HG03457 (cell line): Measurements from ENCODE around the gene TRIM69.
"Not testable (repeated sequence)": the region's sequence is repeated elsewhere in the genome, so short reads cannot be mapped to it uniquely, and the experiment has no call there.

Experiments
- ATAC-seq: cut with Tn5 transposase; IDR thresholded peaks from one replicate; pipeline ENCODE4 v1.9.1; 2021; ENCODE audit warnings: moderate number of reproducible peaks; ENCODE audit not compliant: unreplicated experiment

The TRIM69 gene, protein sequence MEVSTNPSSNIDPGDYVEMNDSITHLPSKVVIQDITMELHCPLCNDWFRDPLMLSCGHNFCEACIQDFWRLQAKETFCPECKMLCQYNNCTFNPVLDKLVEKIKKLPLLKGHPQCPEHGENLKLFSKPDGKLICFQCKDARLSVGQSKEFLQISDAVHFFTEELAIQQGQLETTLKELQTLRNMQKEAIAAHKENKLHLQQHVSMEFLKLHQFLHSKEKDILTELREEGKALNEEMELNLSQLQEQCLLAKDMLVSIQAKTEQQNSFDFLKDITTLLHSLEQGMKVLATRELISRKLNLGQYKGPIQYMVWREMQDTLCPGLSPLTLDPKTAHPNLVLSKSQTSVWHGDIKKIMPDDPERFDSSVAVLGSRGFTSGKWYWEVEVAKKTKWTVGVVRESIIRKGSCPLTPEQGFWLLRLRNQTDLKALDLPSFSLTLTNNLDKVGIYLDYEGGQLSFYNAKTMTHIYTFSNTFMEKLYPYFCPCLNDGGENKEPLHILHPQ

GRCh38 chr15:44736181-44736765 lies at the start of gene TRIM69:
Gene TRIM69 (plus strand): TSS chr15:44736528. CDS start chr15:44736705, 177 bp downstream.
- ATAC-seq = no peak

GRCh38 chr15:44689318-44689717 lies 47.0 kb upstream of the TRIM69 start:
- not testable (repeated sequence) for ATAC-seq

DNA sequence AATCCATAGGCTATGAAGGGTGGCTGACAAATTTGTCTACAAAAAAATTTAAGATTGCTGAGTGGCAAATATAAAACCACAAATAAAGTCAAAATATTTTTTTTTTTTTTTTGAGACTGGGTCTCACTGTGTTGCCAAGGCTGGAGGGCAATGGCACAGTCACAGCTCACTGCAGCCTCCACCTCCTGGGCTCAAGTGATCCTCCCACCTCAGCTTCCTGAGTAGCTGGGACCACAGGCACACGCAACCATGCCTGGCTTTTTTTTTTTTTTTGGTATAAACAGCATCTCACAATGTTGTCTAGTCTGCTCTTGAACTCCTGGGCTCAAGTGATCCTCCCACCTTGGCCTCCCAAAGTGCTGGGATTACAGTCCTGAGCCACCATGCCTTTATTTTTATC lies 46.1 kb upstream of the TRIM69 start:
- not testable (repeated sequence) for ATAC-seq

DNA sequence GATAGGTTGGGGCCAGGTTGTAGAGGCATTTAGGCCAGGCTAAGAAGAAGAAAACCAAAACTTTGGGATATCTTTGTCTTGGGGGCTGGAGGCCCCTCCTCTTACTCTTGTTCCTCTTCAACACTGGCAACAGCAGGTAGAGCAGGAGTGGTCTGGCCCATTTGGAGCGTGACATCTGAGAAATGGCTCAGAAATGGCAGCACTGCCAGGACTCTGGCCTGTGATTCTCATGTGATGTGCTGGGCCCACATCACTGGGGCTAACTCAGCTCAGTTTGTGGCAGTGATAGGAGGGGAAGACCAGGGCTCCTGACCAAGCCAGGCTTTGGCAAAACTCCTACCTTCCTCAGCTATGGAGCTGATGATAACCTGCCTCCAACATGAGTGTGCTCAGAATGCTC lies 43.7 kb upstream of the TRIM69 start:
- no peak for ATAC-seq

GRCh38 chr15:44694416-44694815 lies 41.9 kb upstream of the TRIM69 start:
- ATAC-seq = no peak

GRCh38 chr15:44695294-44695693 lies 41.0 kb upstream of the TRIM69 start:
- no peak for ATAC-seq

- ATAC-seq = no peak
These were observed 39.3 kb upstream of the TRIM69 start for GRCh38 chr15:44697014-44697413.

DNA sequence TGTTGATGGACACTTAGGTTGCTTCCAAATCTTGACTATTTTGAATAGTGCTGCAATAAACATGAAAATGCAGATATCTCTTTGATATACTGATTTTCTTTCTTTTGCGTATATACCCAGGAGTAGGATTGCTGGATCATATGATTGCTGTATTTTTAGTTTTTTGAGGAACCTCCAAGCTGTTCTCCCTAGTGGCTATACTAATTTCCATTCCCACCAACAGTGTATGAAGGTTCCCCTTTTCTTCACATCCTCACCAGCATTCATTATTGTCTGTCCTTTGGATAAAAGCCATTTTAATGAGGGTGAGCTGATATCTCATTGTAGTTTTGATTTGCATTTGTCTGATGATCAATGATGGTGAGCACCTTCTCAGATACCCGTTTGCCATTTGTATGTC lies 37.7 kb upstream of the TRIM69 start:
- ATAC-seq = no peak

- not testable (repeated sequence) for ATAC-seq
These were observed 35.7 kb upstream of the TRIM69 start for GRCh38 chr15:44700676-44701075.

- no peak for ATAC-seq
These were observed 30.3 kb upstream of the TRIM69 start for GRCh38 chr15:44705986-44706385.

DNA sequence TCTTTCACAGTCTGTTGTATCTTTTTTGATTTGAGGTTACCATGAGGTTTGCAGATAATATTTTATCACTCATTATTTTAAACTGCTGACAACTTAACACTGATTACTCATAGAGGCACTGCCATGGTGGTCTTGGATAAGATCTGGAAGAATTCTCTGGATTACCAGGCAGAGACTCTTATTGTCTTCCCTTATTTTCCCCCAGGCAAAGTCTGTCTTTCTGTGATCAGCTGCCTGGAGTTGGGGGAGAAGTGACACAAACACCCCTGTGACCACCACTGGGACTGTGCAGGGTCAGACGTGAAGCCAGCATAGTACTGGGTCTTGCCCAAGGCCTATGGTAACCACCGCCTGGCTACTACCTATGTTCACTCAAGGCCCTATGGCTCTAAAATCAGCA lies 29.9 kb upstream of the TRIM69 start:
- ATAC-seq = no peak

- no peak for ATAC-seq
These were observed 29.2 kb upstream of the TRIM69 start for GRCh38 chr15:44706946-44707636.

GRCh38 chr15:44710236-44711095 lies 25.9 kb upstream of the TRIM69 start:
- ATAC-seq = no peak

GRCh38 chr15:44711096-44711742 lies 25.1 kb upstream of the TRIM69 start, which contains the start of the genes B2M and PATL2:
Gene B2M (plus strand): TSS chr15:44711517. CDS start chr15:44711547, 30 bp downstream.
Gene PATL2 (minus strand): TSS chr15:44711323. CDS start chr15:44676490, 34,833 bp downstream.
- ATAC-seq = peak; percentile 81

GRCh38 chr15:44711743-44712345 lies 24.5 kb upstream of the TRIM69 start:
- peak; percentile 10 for ATAC-seq

GRCh38 chr15:44712346-44713005 lies 23.9 kb upstream of the TRIM69 start:
- ATAC-seq = no peak

DNA sequence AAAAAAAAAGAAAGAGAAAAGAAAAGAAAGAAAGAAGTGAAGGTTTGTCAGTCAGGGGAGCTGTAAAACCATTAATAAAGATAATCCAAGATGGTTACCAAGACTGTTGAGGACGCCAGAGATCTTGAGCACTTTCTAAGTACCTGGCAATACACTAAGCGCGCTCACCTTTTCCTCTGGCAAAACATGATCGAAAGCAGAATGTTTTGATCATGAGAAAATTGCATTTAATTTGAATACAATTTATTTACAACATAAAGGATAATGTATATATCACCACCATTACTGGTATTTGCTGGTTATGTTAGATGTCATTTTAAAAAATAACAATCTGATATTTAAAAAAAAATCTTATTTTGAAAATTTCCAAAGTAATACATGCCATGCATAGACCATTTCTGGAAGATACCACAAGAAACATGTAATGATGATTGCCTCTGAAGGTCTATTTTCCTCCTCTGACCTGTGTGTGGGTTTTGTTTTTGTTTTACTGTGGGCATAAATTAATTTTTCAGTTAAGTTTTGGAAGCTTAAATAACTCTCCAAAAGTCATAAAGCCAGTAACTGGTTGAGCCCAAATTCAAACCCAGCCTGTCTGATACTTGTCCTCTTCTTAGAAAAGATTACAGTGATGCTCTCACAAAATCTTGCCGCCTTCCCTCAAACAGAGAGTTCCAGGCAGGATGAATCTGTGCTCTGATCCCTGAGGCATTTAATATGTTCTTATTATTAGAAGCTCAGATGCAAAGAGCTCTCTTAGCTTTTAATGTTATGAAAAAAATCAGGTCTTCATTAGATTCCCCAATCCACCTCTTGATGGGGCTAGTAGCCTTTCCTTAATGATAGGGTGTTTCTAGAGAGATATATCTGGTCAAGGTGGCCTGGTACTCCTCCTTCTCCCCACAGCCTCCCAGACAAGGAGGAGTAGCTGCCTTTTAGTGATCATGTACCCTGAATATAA lies 23.0 kb upstream of the TRIM69 start:
- no peak for ATAC-seq
